ENCODE data around the gene GOLM1.

GOLM1 gene

DNA sequence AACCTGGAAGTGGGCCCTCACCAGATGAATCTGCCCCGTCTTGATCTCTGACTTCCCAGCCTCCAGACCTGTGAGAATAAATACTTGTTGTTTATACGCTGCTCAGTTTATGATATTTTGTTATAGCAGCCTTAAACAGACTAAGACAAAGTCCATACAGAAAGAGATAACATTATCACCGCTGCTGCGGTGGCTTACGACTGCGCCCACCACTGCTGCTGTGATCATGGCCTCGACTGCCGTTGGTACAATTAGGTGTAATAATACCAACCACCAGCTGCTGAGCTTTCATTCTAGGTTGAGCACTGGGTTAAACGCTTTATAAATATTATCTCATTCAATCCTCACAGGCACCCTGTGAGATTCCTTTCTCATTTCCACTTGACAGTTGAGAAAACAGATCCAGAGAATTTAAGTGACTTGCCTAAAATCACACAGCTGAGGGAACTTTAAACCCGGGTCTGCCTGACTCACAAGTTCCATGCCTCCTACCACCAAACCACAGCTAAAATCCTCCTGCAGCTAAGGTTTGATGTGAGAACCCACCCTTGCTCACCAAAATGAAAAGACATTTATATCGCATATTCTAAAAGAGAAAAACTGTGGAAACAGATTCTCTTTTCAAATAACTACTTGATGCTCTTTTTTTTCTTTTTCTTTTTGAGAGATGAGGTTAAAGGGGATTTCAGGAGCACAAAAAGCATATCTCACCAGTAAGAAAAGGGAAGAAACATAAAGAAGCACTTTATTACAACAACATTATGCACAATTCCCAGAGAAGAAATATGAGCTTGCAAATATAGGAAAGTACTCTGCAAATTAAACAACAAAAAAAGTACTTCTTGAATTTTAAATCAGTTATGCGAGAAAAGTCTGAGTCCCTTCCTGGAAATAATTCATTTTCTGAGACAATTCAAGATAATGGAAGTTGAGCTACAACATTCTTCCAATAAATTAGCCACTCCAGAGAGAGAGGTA, 23.9 kb downstream of the GOLM1 start:
- TF ChIP-seq CSDC2 (CRISPR knock-in tag; IDR thresholded peaks at IDR 0.05) (no peak), ZC3H10 (CRISPR knock-in tag; IDR thresholded peaks at IDR 0.05) (no peak)
- TF ChIP-seq, protein P1, sequence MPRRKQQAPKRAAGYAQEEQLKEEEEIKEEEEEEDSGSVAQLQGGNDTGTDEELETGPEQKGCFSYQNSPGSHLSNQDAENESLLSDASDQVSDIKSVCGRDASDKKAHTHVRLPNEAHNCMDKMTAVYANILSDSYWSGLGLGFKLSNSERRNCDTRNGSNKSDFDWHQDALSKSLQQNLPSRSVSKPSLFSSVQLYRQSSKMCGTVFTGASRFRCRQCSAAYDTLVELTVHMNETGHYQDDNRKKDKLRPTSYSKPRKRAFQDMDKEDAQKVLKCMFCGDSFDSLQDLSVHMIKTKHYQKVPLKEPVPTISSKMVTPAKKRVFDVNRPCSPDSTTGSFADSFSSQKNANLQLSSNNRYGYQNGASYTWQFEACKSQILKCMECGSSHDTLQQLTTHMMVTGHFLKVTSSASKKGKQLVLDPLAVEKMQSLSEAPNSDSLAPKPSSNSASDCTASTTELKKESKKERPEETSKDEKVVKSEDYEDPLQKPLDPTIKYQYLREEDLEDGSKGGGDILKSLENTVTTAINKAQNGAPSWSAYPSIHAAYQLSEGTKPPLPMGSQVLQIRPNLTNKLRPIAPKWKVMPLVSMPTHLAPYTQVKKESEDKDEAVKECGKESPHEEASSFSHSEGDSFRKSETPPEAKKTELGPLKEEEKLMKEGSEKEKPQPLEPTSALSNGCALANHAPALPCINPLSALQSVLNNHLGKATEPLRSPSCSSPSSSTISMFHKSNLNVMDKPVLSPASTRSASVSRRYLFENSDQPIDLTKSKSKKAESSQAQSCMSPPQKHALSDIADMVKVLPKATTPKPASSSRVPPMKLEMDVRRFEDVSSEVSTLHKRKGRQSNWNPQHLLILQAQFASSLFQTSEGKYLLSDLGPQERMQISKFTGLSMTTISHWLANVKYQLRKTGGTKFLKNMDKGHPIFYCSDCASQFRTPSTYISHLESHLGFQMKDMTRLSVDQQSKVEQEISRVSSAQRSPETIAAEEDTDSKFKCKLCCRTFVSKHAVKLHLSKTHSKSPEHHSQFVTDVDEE (CRISPR knock-in tag; IDR thresholded peaks at IDR 0.05), result no peak
- no peak for ATAC-seq

DNA sequence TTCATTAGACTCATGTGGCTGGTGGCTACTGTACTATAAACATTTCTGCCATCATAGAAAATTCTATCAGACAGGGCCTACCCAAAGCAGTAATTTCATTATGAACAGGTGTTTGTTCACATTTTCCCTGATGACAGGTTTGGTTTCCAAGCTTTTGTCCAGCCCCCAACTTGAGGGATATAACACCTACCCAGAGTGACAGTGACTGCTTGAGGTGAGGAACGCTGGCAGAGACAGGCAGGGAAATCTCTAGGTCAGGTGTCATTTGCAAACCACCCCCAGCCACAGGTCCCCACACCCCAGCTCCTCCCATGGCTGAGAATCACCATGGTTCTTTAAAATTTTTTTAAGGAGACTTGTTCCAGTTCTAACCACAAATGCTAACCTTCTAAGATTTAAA, 25.5 kb downstream of the GOLM1 start:
- TF ChIP-seq ARNTL (CRISPR knock-in tag; IDR thresholded peaks at IDR 0.05; ENCODE audit: borderline replicate concordance, low read depth), result no peak
- TF ChIP-seq PPARA (CRISPR knock-in tag; IDR thresholded peaks at IDR 0.05; ENCODE audit: borderline replicate concordance), result no peak
- TF ChIP-seq, protein P2, sequence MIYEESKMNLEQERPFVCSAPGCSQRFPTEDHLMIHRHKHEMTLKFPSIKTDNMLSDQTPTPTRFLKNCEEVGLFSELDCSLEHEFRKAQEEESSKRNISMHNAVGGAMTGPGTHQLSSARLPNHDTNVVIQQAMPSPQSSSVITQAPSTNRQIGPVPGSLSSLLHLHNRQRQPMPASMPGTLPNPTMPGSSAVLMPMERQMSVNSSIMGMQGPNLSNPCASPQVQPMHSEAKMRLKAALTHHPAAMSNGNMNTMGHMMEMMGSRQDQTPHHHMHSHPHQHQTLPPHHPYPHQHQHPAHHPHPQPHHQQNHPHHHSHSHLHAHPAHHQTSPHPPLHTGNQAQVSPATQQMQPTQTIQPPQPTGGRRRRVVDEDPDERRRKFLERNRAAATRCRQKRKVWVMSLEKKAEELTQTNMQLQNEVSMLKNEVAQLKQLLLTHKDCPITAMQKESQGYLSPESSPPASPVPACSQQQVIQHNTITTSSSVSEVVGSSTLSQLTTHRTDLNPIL (CRISPR knock-in tag; IDR thresholded peaks at IDR 0.05; ENCODE audit: low read depth), result no peak
- no peak for TF ChIP-seq ZNF565 (CRISPR knock-in tag; conservative IDR thresholded peaks at IDR 0.05; ENCODE audit: low read depth)
- TF ChIP-seq, protein P3, sequence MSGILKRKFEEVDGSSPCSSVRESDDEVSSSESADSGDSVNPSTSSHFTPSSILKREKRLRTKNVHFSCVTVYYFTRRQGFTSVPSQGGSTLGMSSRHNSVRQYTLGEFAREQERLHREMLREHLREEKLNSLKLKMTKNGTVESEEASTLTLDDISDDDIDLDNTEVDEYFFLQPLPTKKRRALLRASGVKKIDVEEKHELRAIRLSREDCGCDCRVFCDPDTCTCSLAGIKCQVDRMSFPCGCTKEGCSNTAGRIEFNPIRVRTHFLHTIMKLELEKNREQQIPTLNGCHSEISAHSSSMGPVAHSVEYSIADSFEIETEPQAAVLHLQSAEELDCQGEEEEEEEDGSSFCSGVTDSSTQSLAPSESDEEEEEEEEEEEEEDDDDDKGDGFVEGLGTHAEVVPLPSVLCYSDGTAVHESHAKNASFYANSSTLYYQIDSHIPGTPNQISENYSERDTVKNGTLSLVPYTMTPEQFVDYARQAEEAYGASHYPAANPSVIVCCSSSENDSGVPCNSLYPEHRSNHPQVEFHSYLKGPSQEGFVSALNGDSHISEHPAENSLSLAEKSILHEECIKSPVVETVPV (CRISPR knock-in tag; IDR thresholded peaks at IDR 0.05), result no peak
- ATAC-seq, result no peak

DNA sequence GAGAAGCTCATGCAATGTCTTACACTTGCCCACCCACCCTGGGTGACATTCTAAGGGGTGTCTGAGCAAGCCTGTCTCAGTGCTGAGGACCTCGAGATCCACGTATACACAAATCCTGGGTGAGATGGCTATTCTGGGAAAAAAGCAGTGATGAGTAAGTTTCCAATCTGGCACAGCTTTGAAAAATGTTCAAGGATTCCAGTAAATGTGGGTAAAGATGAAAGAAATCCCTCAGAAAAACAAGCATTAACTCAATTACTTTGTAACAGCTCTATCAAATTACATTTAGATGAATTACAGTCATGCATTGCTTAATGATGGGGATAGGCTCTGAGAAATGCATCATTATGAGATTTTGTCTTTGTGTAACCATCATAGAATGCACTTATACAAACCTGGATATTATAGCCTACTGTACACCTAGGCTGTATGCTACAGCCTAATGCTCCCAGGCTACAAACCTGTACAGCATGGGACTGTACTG, 26.9 kb downstream of the GOLM1 start:
- peak; percentile 76 for ATAC-seq
- TF ChIP-seq ISL1 (CRISPR knock-in tag; IDR thresholded peaks at IDR 0.05), result peak; percentile 93
- no peak for TF ChIP-seq ZNF70 (CRISPR knock-in tag; IDR thresholded peaks at IDR 0.05)
- TF ChIP-seq ZC3H10 (CRISPR knock-in tag; IDR thresholded peaks at IDR 0.05), result peak; percentile 87
- TF ChIP-seq ZFP30 (CRISPR knock-in tag; IDR thresholded peaks at IDR 0.05), result no peak
- TF ChIP-seq ZNF8 (CRISPR knock-in tag; IDR thresholded peaks at IDR 0.05), result peak; percentile 25; the same call in 1 of the 2 replicates
- no peak for TF ChIP-seq TCF4 (CRISPR knock-in tag; IDR thresholded peaks at IDR 0.05; ENCODE audit: borderline replicate concordance)
- TF ChIP-seq RARB (CRISPR knock-in tag; IDR thresholded peaks at IDR 0.05), result no peak
- TF ChIP-seq SNAI2 (CRISPR knock-in tag; IDR thresholded peaks at IDR 0.05), result no peak
- TF ChIP-seq BACH2 (CRISPR knock-in tag; IDR thresholded peaks at IDR 0.05; ENCODE audit: borderline replicate concordance), result no peak
- no peak for TF ChIP-seq TOX (CRISPR knock-in tag; IDR thresholded peaks at IDR 0.05; ENCODE audit: borderline replicate concordance)

DNA sequence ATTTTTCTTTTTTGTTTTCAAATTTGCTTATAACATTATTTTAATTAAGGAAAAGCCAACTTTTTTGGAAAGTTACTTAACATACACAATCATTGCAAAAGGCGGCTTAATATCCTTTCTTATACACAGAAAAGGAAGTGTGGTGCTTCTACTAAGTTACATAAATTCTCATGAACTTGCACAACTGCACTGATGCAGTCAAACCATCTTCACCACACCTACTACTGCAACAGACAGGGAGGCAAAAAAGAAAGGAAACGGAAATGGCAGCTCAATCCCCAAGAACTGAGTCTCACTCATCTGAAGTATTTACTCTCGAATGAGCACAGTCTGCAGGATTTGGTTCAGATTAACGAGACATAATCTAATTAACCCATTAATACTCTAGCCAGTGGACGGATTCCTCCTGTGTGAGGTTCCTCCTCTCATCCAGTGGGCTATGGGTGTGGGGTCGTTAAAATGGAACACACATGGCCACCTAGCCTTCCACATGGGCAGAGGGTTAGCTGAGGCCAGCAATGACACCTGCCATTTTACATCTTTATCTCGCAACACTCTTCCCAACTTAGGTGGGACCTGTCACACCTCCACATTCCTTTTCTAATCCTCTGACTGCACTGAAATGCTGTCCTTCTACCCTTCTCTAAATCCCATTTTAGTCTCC, 30.0 kb downstream of the GOLM1 start:
- no peak for ATAC-seq
- no peak for TF ChIP-seq ARNTL (CRISPR knock-in tag; IDR thresholded peaks at IDR 0.05; ENCODE audit: borderline replicate concordance, low read depth)
- TF ChIP-seq, protein P1 (CRISPR knock-in tag; IDR thresholded peaks at IDR 0.05), result no peak

Measured in SK-N-SH treated with all-trans-retinoic acid at 6 μM for 48 hours (cell line).